Measurements from ENCODE around the gene TSEN2.
"Not testable (repeated sequence)": the region's sequence is repeated elsewhere in the genome, so short reads cannot be mapped to it uniquely, and the experiment has no call there.

The TSEN2 gene

DNA sequence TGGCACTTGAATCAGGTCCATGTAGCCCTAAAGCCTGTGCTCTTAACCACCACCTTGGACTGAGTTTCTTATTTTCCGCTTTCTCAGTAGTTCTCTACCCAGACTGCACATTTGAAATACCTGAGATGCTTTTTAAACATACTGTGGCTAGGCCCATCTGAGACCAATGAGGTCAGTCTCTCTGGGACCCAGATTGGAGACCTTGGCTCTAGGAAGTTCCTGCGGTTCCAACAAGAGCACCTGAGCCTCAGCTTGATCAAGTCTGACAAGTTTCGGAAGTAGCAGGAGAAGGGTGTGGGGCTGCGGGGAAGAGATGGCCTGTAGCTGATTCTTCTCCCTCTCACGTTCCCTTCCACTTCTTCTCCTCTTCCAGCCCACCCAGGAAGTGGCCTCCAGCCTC, 11.5 kb upstream of the TSEN2 start:
- no peak for DNase-seq

DNA sequence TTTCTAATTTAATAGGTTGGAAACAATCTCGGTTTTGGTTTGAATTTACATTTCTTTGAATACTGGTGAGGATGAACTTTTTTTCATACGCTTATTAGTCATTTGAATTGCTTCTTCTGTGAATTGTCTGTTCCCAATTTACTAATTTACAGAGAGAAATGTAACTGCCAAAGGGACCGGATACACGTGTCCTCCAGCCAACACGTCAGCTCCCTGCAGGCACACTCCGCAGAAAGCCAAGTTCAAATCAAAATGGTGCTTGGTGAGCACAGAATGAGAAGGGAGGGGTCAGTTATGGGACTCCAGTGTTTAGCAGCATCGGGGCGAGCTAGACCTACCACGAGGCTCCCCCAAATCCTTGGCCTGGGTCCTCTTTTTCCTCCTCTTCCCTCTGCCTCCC, 10.8 kb upstream of the TSEN2 start:
- peak; percentile 68 for DNase-seq

DNA sequence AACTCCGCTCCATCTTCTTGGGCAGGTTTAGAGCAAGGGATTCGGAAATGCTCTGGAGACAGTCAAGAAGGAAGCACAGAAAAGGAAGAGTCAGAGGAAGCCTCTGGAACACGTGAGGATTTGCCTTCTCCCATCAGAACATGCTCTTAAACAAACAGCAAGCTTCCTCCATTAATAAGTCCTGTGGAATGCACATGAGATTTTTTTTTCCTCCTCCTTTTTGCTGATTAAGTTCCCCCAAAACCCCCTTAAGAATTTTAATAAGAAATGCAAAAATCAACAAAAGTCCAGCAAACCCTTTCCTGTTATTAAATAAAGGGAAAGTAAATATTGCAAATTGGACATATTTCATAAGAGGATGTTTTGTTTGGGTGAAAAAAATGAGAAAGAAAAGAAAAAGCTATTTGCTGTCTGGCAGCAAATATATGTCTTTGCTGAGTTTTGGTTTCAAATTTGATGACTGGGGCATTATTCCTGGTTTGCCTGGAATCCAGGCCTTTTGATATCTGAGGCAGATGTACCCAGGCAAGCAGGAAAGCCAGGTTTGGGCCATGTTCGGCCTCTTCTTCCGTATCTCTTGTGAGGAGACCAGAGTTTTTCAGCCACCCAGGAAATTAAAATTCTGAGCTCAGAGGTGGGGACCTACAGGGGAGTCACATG, 7.9 kb upstream of the TSEN2 start:
- DNase-seq, result no peak

DNA sequence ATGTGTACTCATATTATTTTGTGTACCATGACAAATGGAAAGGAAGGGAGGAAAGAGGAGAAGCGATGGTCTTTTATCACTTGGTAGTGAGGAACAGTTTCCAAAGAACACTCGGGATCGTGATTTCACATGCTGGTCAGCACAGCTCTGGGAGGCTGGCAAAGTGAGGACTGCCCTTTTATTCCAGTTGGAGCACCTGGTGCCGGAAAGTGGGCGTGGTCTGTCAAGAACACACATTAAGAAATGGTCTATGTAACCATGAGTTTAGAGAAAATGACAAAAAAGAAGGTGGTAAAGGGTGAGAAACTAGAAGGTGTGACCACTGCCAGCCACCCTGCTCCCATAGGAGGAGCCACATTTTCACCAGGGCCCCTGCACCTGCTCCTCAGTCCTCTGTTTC, 7.0 kb upstream of the TSEN2 start:
- no peak for DNase-seq

DNA sequence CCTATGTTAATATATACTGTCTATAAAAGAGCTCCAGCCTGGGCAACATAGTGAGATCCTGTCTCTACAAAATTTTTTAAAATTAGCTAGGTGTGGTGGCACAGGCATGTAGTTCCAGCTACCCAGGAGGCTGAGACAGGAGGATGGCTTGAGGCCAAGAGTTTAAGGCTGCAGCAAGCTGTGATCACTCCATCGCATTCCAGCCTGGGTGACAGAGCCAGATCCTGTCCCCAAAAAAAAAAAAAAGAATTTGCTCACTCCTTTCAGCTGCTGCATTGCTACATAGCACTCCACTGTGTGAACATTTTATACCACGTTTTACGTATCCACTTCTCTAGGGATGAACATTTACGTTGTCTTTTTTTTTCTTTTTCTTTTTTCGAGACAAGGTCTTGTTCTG, 6.0 kb upstream of the TSEN2 start:
- no peak for DNase-seq

DNA sequence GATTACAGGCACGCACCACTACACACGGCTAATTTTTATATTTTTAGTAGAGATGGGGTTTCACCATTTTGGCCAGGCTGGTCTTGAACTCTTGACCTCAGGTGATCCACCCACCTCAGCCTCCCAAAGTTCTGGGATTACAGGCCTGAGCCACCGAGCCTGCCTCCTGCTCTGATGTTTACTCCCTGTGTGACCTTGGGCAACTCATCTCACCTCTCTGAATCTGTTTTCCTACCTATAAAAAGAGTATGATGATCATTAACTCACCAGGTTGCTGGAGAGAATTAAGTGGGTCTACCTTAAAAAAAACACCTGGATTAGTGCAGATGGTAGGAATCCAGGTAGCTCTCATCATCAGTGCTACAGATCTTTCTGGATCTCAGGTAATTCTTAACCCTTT, 5.1 kb upstream of the TSEN2 start:
- not testable (repeated sequence) for DNase-seq

DNA sequence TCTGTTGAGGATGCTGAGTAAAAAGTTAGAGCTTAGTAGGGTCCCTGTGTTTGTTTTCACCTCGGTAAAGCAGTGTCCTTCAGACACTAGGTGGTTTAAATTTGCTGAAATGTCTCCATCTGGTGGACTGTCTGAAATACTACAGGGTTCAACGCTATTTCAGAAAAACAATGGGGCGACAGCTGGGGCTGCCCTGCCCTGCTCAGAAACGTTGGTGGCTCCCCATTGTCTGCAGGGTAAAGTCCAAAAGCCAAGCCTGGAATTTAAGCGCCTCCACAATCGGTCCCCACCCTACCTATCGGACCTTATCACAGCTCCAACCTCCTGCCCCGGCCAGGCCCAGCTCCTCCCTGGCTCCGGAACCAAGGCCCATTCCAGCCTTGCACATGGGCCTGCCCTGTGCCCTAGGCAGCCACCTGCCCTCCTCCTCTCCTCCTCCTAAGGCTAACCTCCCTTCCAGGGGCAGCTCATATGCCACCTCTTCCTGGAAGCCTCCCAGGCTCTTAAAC, 4.3 kb upstream of the TSEN2 start:
- no peak for DNase-seq

DNA sequence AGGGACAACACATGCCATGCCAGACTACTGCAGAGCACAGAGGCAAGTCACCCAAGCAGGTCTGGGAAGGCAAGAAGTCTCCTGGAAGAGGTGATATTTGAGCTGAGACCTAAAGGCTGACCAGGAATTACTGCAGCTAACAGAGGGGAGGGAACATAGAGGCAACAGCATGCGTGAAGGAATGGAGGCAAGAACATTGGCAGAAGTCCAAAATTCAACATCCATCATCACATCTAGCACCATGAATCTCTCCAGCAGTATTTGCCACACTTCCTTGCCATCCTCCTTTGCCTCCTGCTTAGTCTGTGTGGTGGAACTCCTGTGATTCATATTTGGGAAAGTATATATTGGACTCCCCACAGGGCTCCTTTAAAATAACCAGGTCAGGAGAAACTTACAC, 870 bp upstream of the TSEN2 start:
- no peak for DNase-seq

DNA sequence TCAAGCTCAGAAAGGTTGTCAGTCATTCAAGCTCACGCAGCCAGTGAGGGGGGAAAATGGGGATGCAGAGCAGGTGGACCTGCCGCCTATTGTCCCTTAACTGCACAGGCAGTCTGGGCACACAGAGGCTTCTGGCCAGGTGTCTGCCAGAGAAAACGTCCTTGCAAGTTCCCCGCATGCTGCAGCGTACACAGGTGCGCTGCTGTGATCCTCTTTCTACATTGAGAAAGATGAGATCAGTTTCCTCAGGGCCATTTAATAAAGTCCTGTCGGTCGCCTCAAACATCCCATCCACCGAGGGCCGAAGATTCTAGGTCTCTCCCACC, 445 bp upstream of the TSEN2 start:
- no peak for DNase-seq

DNA sequence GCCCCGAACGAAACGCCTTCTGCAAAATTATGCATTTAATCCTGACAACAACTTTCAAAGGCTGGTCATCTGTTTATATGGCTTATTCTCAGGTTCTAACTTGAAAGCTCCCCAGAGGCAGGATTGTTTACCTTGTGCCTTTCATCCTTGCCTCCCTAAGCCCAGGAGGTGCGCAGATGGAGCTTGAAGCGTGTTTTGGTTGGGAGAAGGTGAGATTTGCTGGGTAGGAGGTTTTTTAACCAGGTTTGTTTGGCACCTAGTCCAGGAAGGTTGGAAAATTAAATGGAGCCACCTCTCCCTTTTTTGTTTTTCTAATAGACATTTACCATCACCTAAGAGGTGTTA, 675 bp downstream of the TSEN2 start:
- no peak for DNase-seq

DNA sequence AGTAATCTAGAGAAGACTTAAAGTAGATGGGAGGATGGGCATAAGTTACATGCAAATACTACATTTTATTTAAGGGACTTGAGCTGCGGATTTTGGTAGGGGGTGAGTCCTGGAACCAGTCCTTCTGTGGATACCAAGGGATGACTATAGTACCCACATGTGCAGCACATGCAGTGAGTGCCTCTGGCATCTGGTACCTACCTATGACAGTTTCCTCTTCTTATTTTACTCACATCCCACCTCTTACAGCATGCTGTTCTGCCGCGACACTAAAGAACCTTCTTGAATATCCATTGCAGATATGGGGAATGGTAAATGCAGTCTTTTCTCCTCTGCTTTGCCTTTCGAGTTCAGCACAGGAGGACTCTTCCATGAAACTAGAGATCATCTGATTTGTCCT, 1.7 kb downstream of the TSEN2 start:
- DNase-seq, result no peak

DNA sequence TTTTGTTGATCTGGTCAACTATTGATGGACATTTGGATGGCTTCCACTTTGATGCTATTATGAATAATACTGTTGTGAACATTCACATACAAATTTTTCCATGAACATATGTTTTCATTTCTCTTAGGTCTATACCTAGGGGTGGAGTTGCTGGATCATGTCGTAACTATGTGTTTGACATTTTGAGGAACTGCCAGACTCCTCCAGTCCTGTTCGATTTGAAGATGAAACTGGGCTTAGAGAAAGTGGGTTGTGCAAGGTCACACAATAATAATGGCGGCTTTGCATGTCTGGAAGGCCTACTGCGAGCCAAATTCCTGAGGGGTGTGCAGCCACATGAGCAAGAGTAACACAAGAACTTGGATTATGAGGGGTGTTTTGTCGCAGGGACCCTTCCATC, 2.6 kb downstream of the TSEN2 start:
- no peak for DNase-seq

DNA sequence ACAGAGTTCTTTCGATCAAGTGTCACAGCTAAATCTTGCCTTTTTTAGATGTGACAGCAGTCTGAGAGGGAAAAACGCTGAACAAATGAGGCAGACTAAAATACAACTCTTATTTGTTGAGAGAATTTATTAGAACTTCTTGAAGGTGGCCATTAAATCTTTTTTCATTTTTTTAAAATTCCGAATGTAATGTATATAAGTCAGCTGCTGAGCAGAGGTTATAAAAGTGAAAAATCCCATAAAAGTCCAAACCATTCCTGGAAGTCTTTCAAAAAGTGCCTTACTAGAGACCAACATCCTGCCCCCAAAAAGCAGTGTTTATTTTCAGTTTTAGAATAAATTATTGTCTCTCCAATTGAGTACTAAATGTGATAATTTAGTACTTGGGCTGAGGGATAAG, 3.1 kb downstream of the TSEN2 start:
- no peak for DNase-seq

DNA sequence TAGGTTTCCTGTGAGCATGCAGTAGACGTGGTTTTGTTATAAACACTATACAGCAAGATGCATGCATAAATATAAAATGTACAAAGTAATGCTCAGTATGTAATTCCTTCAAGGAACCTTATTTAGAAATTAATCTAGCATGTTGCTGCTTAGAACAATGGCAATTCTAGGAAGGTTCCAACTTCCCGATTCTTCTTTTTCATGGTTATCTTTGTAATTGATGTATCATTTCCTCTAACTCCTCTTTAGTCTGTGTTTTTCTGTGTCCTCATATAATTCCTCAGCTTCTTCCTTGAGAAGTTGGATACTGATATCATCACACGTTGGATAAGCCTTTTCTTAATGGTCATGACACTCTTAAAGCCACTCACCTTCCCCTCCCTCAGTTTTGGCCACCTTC, 3.5 kb downstream of the TSEN2 start:
- no peak for DNase-seq

DNA sequence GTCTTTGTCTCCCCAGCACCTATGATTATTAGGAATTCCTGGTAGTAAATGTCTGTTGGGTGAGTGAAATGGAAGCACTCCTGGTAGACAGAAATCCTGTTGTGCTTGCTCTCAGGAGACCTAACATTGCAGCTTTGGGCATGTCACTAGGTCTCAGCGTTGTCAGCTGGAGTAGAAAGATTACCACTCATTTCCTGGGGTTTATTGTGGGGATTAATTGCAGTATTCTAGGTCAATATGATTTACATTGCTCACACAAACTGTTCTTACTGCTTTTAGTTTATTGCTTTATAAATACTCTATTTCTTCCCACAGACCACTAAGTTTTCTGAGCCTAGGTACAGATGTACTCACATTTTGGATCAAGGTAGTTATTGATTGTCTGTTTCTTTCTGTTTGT, 5.1 kb downstream of the TSEN2 start:
- DNase-seq, result no peak

DNA sequence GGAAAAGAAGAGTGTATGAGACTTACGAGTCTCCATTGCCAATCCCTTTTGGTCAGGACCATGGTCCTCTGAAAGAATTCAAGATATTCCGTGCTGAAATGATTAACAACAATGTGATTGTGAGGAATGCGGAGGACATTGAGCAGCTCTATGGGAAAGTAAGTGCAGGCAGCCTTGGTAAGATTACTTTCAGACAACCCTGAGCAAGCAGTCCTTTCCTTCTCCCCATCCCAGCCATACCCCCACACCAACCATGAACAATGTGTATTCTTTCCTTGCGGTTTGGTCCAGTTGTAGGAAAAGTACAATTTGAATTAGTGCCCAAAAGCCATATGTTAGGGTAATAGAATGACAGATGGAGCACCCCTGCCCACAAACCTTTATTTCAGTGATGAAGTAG, 5.6 kb downstream of the TSEN2 start:
- DNase-seq, result no peak

DNA sequence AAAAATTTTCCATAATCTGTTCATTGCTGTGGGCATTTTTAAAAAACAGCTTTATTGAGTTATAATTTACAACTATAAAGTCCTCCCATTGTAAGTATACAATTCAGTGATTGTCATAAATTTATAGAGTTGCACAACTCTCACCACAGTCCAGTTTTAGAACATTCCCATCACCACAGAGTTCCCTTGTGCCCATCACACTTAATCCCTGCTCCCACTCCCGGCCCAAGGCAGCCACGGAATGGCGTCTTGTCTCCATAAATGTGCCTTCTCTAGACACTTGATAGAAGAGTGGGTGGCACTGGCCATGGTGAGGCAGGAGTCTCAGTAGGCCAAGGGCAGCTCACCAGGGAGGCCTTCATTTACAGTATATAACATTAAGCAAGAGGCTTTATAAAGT, 6.3 kb downstream of the TSEN2 start:
- DNase-seq, result no peak

DNA sequence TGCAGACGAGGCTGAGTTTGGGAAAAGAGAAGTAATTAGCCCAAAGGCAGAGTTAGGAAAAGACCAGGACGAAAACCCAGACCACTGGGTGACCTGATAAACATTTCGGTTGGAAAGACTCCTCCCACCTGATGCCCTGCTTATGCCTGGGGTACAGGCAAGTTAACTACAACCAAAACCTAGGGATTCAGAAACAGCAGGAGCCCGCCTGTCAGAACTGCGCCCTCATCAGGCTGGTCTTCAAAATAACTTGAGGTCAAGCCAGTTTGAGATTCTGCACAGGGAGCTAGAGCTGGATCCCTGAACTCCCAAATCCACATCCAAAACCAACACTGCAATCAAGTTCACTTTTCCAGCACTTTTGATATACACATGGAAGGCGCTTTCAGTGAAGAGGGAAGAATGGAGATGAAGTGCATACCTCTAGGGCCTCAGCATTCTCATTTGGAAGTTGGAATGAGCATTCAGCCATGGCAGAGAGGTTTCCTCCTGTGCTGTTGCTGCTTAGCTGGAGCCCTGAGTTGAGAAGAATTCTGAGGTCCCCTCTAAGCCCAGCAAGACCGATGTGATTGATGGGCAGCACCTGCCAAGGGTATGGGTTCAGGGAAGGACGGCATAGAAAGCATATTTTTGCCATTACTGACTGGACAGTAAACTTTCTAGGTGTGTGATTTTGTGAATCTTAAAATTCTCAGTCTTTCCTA, 11.6 kb downstream of the TSEN2 start:
- no peak for DNase-seq

DNA sequence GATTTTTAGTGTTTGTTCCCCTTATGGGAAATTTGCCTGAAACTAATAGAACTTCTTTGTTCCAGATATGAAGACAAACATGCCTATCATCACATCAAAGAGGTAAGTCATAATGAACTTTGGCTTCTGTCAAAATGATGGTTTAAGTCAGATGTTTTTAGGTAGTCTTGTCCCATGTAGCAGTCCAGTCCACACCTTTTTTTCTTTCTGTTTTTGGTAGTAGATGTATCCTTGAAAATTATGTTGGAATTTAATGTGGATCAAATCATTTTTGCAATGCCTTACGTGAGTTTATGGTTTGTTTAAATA, 12.1 kb downstream of the TSEN2 start:
- DNase-seq, result no peak

DNA sequence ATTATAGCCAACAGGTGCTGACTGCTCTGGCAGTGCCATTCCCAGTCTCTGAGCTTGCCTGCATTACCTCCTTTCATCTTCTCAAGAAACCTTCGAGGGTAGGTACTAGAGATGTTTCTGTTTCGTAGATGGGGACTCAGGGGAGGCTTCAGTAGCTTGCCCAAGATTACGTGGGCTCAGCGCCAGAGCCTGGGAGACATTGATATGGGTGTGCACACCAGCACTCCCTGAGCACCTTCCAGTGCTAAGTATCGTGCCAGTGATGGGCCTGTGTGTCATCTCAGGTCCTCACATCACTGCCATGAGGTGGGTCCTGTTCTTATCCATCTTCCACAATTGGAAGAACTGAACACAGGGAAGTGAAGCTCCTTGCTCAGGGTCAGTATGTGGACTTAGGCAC, 15.2 kb downstream of the TSEN2 start:
- no peak for DNase-seq

DNA sequence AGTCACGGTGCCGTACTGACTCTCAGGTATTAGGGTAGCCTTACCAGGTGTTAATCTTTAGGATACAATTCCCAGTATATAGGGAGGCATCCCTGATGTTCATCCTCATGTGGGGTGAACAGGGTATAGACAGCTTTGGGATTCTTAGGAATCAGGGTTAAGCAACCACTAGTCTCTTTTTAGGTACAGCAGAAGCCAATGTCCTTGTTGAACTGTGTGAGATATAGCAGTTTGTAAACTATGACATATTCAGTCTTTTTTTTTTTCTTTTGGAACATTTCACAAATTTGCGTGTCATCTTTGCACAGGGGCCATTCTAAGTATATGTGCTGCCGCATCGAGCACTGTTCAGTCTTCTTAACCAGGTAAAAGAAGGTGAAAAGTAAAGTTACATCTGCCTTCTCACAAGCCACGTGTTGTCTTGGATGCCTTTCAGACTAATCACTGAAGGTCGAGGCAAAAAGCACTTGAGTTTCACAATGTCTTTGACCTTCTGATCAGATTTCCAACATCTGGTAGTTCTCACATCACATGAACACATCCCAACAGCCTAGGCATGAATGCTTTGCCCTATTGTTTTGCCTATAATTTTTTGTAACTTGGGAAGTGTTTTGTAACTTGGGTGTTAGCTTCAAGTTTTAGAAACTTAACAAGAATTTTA, 17.2 kb downstream of the TSEN2 start:
- DNase-seq, result no peak

DNA sequence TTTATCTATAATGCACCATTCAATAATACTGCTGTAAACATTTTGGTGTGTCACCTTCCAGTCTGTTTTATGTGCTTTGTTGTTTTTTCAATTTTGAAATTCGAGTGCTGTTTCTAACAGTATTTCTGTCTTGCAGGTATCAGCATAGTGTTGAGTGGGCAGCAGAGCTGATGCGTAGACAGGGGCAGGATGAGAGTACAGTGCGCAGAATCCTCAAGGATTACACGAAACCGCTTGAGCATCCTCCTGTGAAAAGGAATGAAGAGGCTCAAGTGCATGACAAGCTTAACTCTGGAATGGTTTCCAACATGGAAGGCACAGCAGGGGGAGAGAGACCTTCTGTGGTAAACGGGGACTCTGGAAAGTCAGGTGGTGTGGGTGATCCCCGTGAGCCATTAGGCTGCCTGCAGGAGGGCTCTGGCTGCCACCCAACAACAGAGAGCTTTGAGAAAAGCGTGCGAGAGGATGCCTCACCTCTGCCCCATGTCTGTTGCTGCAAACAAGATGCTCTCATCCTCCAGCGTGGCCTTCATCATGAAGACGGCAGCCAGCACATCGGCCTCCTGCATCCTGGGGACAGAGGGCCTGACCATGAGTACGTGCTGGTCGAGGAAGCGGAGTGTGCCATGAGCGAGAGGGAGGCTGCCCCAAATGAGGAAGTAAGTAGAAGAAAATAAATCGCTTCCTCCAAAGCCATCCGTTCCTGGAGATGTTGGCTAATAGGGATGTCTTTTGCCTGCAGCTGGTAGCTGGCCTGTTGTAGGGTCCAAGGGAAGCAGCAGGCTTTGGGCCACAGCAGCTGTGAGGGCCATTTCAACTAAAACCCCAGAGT, 19.1 kb downstream of the TSEN2 start:
- DNase-seq, result no peak

DNA sequence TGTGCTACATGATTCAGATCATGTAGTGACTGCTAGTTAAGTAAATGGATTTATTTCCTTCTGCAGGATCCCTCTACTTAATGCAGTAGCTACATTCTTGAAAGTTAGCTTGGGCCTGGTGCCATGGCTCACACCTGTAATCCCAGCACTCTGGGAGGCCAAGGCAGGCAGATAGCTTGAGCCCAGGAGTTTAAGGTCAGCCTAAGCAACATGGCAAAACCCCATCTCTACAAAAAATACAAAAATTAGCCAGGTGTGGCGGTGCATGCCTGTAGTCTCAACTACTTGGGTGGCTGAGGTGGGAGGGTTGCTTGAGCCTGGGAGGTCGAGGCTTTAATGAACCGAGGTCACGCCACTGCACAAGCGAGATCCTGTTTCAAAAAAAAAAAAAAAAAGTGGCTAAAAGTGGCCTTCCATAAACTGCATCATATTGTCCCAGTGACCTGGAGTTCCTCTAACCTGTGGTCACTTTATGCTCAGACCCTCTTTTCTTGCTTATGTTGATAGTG, 22.0 kb downstream of the TSEN2 start:
- DNase-seq, result no peak
